Body of pancreas (tissue), 4 donors: ENCODE measurements around the gene PXMP4.

Experiments used
- CTCF ChIP-seq, 7 experiments: fragments of 450-650 bp in 4 of 7; fragments of 200-600 bp in 3 of 7; sonication (generic) in 3 of 7; IDR thresholded peaks; one replicate each; pipeline ENCODE4 v1.5.1; 2016 to 2019; ENCODE audit warnings: antibody characterized with exemption in 7 of 7
- POLR2A ChIP-seq, 3 donors: fragments of 450-650 bp; IDR thresholded peaks; one replicate each; pipeline ENCODE4 v1.6.1; 2016; ENCODE audit warnings: antibody characterized with exemption in 3 of 3, mild to moderate bottlenecking in 2 of 3

GRCh38 chr20:33719277-33719988, 677 bp downstream of the PXMP4 start:
- TF ChIP-seq CTCF (IDR thresholded peaks at IDR 0.05) (no peak), POLR2A (IDR thresholded peaks at IDR 0.05) (no peak)
